Neuron (in vitro differentiated cells): Measurements from ENCODE around the gene KLHL13.
"Not testable (repeated sequence)": the region's sequence is repeated elsewhere in the genome, so short reads cannot be mapped to it uniquely, and the experiment has no call there.

Source experiments
- H2AFZ ChIP-seq: one replicate; pipeline ENCODE4 v1.6.1; 2013; ENCODE audit warnings: low read depth, mild to moderate bottlenecking, inconsistent platforms, low read length, moderate library complexity
- H3K27me3 ChIP-seq: one replicate; pipeline ENCODE4 v1.6.1; 2013; ENCODE audit warnings: low read length; ENCODE audit not compliant: insufficient read depth
- H3K36me3 ChIP-seq: one replicate; pipeline ENCODE4 v1.6.1; 2013; ENCODE audit warnings: low read length; ENCODE audit not compliant: insufficient read depth
- H3K4me1 ChIP-seq: one replicate; pipeline ENCODE4 v1.6.1; 2013; ENCODE audit warnings: low read length; ENCODE audit not compliant: insufficient read depth
- H3K4me3 ChIP-seq: 2 replicates; pipeline ENCODE4 v1.5.1; 2013; ENCODE audit warnings: mild to moderate bottlenecking, low read length, moderate library complexity
- H3K9me3 ChIP-seq: one replicate; pipeline ENCODE4 v1.6.1; 2013; ENCODE audit warnings: low read length

The KLHL13 gene

GRCh38 chrX:117969782-117970181 lies 146.8 kb downstream of the KLHL13 start:
- Histone ChIP-seq H3K4me1 (no peaks in the 10 kb centered on the region), H2AFZ (no peak overlapping the region), H3K27me3 (peaks cover 7% of the 10 kb centered on the region), H3K9me3 (no peaks in the 10 kb centered on the region), H3K36me3 (no peaks in the 10 kb centered on the region), H3K4me3 (no peak overlapping the region)

- H2AFZ ChIP-seq = no peak overlapping the region
- no peak overlapping the region for H3K4me3 ChIP-seq
- no peaks in the 10 kb centered on the region for H3K36me3 ChIP-seq
- peaks cover 7% of the 10 kb centered on the region for H3K27me3 ChIP-seq
- no peaks in the 10 kb centered on the region for H3K4me1 ChIP-seq
- H3K9me3 ChIP-seq = no peaks in the 10 kb centered on the region
Measured at GRCh38 chrX:117969328-117969727, 147.3 kb downstream of the KLHL13 start.

- Histone ChIP-seq H3K4me1 (no peaks in the 10 kb centered on the region), H3K4me3 (no peak overlapping the region), H2AFZ (no peak overlapping the region), H3K36me3 (no peaks in the 10 kb centered on the region), H3K27me3 (no peaks in the 10 kb centered on the region), H3K9me3 (no peaks in the 10 kb centered on the region)
Measured at GRCh38 chrX:117959045-117959444, 157.6 kb downstream of the KLHL13 start.

DNA sequence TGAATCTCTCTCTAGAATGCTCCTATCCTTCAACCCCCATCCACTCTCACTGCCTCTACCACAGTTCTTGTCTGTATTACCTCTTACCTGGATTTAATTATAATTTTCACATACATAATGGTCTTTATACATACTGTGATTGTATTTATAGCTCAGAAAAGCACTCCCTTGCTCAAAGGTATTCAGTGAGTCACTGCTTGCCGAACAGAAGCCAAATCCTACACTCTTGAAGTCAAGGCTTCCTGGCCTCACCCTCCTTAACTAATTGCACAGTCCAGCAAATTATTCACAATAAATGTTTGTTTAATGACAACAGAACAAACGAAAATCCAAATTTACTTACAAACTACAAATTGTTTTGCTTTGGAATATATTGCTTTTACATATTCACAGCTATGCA lies 159.5 kb downstream of the KLHL13 start:
- Histone ChIP-seq H3K36me3 (no peaks in the 10 kb centered on the region), H2AFZ (no peak overlapping the region), H3K27me3 (no peaks in the 10 kb centered on the region), H3K4me1 (no peaks in the 10 kb centered on the region), H3K9me3 (no peaks in the 10 kb centered on the region), H3K4me3 (no peak overlapping the region)

- not testable (repeated sequence) for H2AFZ ChIP-seq, H3K4me3 ChIP-seq, H3K4me1 ChIP-seq, H3K9me3 ChIP-seq, H3K36me3 ChIP-seq, H3K27me3 ChIP-seq
Measured at GRCh38 chrX:117939296-117939695, 177.3 kb downstream of the KLHL13 start.

DNA sequence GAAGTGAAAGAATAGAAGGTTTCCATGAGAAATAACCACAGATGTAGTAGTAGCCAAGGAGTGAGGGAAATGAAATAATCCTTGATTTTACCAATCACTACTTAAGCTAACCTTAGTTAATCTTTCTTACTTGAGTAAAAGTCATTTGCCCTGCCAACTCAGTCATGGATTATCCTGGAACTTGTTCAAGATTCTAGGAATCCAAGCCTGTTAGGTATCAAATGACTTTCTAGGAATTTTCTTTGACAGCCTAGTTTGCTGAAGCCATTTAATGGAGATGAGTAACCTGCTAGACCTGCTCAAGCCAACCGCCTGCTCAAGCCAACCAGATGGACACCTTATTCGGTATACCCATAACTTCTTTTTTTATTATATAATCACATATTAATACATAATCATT lies 180.5 kb downstream of the KLHL13 start:
- no peaks in the 10 kb centered on the region for H3K36me3 ChIP-seq
- H3K4me1 ChIP-seq = no peaks in the 10 kb centered on the region
- no peak overlapping the region for H3K4me3 ChIP-seq
- H2AFZ ChIP-seq = no peak overlapping the region
- no peaks in the 10 kb centered on the region for H3K27me3 ChIP-seq
- H3K9me3 ChIP-seq = no peaks in the 10 kb centered on the region

DNA sequence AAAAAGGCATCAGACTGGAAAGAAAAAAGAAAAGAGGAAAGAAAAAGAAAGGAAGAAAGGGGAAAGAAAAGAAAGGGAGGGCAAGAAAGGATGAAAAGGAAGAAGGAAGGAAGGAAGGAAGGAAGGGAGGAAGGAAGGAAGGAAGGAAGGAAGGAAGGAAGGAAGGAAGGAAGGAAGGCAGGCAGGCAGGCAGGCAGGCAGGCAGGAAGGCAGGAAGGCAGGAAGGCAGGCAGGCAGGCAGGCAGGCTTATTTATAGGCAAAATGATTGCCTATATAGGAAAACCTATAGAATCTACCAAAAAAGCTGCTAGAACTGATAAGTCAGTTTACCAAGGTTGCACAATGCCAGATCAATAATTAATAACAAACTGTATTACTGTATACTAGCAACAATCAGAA lies 186.5 kb downstream of the KLHL13 start:
- not testable (repeated sequence) for H3K27me3 ChIP-seq, H3K4me3 ChIP-seq, H3K9me3 ChIP-seq, H2AFZ ChIP-seq, H3K36me3 ChIP-seq, H3K4me1 ChIP-seq

DNA sequence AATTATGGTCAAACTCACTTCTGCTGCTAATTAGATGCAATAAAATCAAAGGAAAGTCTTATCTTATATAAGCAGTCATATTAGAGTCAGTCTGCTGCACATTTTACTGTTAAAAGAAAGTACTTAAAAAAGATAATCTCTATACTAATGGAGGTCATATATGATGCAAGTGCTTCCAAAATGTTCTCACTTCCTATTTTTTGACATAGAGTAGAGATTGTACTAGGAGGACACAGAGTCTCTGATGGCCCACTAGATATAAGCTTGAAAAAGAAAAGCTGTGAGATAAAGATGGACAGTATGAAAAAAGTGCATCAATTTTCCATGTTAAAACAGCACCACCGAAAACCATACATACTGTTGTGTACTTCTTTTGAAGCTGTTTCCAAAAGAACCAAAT lies 196.9 kb downstream of the KLHL13 start:
- H3K27me3 ChIP-seq = no peaks in the 10 kb centered on the region
- no peaks in the 10 kb centered on the region for H3K9me3 ChIP-seq
- no peak overlapping the region for H2AFZ ChIP-seq
- H3K4me3 ChIP-seq = no peak overlapping the region
- no peaks in the 10 kb centered on the region for H3K4me1 ChIP-seq
- H3K36me3 ChIP-seq = no peaks in the 10 kb centered on the region

DNA sequence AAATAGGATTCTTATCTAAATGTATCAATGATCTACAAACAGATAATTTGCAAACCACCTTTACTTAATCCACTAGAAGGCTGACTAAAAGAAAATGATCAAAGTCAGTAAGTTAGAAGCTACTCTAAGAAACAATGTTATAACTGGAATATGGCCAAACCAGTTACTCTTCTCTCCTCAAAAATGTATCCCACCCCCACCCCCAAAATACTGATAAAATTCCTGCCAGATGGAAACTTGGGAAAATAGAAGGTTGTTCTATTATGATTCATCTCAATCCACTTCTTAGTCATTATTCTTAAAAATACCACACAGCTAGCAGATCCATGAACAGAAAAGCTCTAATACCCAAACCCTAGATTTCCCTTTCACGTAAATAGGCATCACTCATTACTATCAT lies 206.4 kb downstream of the KLHL13 start:
- Histone ChIP-seq H3K9me3 (no peaks in the 10 kb centered on the region), H3K4me3 (no peak overlapping the region), H3K27me3 (no peaks in the 10 kb centered on the region), H3K4me1 (no peaks in the 10 kb centered on the region), H2AFZ (no peak overlapping the region), H3K36me3 (no peaks in the 10 kb centered on the region)

DNA sequence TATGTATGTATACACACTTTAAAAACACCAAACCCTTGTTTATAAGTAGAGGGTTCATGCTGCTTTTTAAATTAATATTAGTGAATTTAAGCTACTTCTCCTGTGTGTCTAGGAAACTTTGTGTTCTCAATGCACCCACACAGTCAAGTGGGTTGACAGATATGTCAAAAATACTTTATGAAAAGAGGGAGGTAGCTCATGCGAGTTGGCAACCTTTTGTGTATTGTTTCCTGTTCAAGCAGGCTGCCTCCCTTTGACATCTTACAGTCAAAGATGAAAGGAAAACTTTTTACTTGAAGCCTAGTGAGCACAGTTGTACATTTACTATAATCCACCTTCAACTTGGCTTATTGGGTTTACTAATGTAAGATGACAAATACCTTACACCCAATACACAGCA lies 218.4 kb downstream of the KLHL13 start:
- Histone ChIP-seq H3K36me3 (no peaks in the 10 kb centered on the region), H3K4me3 (no peak overlapping the region), H3K27me3 (no peaks in the 10 kb centered on the region), H3K4me1 (no peaks in the 10 kb centered on the region), H2AFZ (no peak overlapping the region), H3K9me3 (no peaks in the 10 kb centered on the region)

DNA sequence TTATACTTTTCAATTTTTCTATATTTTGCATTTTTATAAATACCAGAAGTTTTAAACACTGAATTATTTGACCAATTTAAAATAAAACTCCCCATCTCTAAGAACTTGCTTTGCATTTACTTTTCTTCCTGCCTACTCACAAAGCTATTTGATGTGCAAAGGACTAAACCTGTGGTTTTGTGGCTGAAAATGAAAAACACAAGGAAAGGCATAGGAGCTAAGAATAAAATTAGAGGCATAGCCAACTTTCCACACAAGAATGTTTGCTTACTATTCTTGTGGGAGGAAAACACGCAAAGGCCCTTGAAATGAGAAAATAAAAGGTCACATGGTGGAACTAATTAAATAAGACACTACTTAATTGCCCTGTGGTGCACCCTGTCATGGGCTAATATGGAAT lies 221.2 kb downstream of the KLHL13 start:
- H3K27me3 ChIP-seq = no peaks in the 10 kb centered on the region
- no peak overlapping the region for H3K4me3 ChIP-seq
- H3K36me3 ChIP-seq = no peaks in the 10 kb centered on the region
- no peaks in the 10 kb centered on the region for H3K9me3 ChIP-seq
- H2AFZ ChIP-seq = no peak overlapping the region
- no peaks in the 10 kb centered on the region for H3K4me1 ChIP-seq

GRCh38 chrX:117892469-117892868 lies 224.1 kb downstream of the KLHL13 start:
- no peaks in the 10 kb centered on the region for H3K9me3 ChIP-seq
- no peaks in the 10 kb centered on the region for H3K4me1 ChIP-seq
- no peaks in the 10 kb centered on the region for H3K36me3 ChIP-seq
- H3K27me3 ChIP-seq = no peaks in the 10 kb centered on the region
- H3K4me3 ChIP-seq = no peak overlapping the region
- no peak overlapping the region for H2AFZ ChIP-seq

- no peak overlapping the region for H2AFZ ChIP-seq
- H3K27me3 ChIP-seq = no peaks in the 10 kb centered on the region
- no peaks in the 10 kb centered on the region for H3K4me1 ChIP-seq
- H3K4me3 ChIP-seq = no peak overlapping the region
- H3K36me3 ChIP-seq = no peaks in the 10 kb centered on the region
- no peaks in the 10 kb centered on the region for H3K9me3 ChIP-seq
Measured at GRCh38 chrX:117871796-117872195, 244.8 kb downstream of the KLHL13 start.

- Histone ChIP-seq H3K9me3 (no peaks in the 10 kb centered on the region), H2AFZ (no peak overlapping the region), H3K4me1 (no peaks in the 10 kb centered on the region), H3K4me3 (no peak overlapping the region), H3K27me3 (no peaks in the 10 kb centered on the region), H3K36me3 (no peaks in the 10 kb centered on the region)
Measured at GRCh38 chrX:117860517-117860916, 256.1 kb downstream of the KLHL13 start.
